T-helper 17 cell (primary cell): ENCODE measurements around the gene RBM19. TPM values are rescaled to one million over a fixed set of nuclear protein-coding genes. Genes with fewer than 3 reads are reported as not detected.
"Not testable (repeated sequence)": the region's sequence is repeated elsewhere in the genome, so short reads cannot be mapped to it uniquely, and the experiment has no call there.

Source experiments
- ATAC-seq: fragments of 150-1000 bp; cut with Tn5 transposase; 2 replicates; pipeline ENCODE4 v1.10.0; 2021; ENCODE audit warnings: mild to moderate bottlenecking, moderate library complexity
- DNase-seq, 3 donors: peaks; one replicate each; pipeline versions ENCODE4 v3.0.0 to v3.0.0-alpha.2; 2020 to 2021
- H3K9me3 ChIP-seq: one replicate; pipeline ENCODE4 v1.7.0; 2013; ENCODE audit warnings: low read length, mild to moderate bottlenecking; ENCODE audit not compliant: control insufficient read depth, poor library complexity, severe bottlenecking
- H3K27ac Mint-ChIP-seq: one replicate; pipeline ENCODE4 v1.8.0; 2022; ENCODE audit warnings: mild to moderate bottlenecking, moderate library complexity, mixed read lengths
- H3K27me3 Mint-ChIP-seq: one replicate; pipeline ENCODE4 v1.8.0; 2022; ENCODE audit warnings: mixed read lengths
- H3K36me3 Mint-ChIP-seq: one replicate; pipeline ENCODE4 v1.8.0; 2022; ENCODE audit warnings: low read depth, mixed read lengths
- H3K4me1 Mint-ChIP-seq: one replicate; pipeline ENCODE4 v1.8.0; 2022; ENCODE audit warnings: mild to moderate bottlenecking, mixed read lengths
- H3K4me3 Mint-ChIP-seq: one replicate; pipeline ENCODE4 v1.8.0; 2022; ENCODE audit warnings: mild to moderate bottlenecking, moderate library complexity, mixed read lengths
- total RNA-seq, 4 donors: library from RNA in 2 of 4; stranded (reverse) in 2 of 4; gene quantifications; one replicate each; pipeline ENCODE4 v1.2.3 and lab custom pipeline; 2022 to 2026

RBM19 gene
- total RNA-seq, 2 donors from 2014 or later, result 52.9 to 63.0 TPM

GRCh38 chr12:114000261-114000660 lies 34.1 kb upstream of the RBM19 start:
- ATAC-seq, H3K4me3 Mint-ChIP-seq, H3K36me3 Mint-ChIP-seq, DNase-seq, H3K27ac Mint-ChIP-seq, H3K9me3 ChIP-seq, H3K4me1 Mint-ChIP-seq: not testable (repeated sequence)
- peaks cover 51% of the 10 kb centered on the region for H3K27me3 Mint-ChIP-seq

- ATAC-seq (no peak), DNase-seq (no peak)
- peaks cover 79% of the 10 kb centered on the region for H3K27me3 Mint-ChIP-seq
- no peaks in the 10 kb centered on the region for H3K4me1 Mint-ChIP-seq
- peaks cover 2% of the 10 kb centered on the region for H3K36me3 Mint-ChIP-seq
- no peak overlapping the region for H3K27ac Mint-ChIP-seq
- H3K4me3 Mint-ChIP-seq, result no peak overlapping the region
- no peaks in the 10 kb centered on the region for H3K9me3 ChIP-seq
Observed at GRCh38 chr12:113997365-113997764, 31.2 kb upstream of the RBM19 start.

- no peak for ATAC-seq
Observed at GRCh38 chr12:113996026-113996425, 29.9 kb upstream of the RBM19 start.

GRCh38 chr12:113994051-113994450 lies 27.9 kb upstream of the RBM19 start:
- Mint-ChIP-seq H3K4me3 (no peak overlapping the region), H3K4me1 (peaks cover 2% of the 10 kb centered on the region), H3K27me3 (peaks cover 76% of the 10 kb centered on the region), H3K36me3 (no peaks in the 10 kb centered on the region), H3K27ac (no peak overlapping the region)
- H3K9me3 ChIP-seq, result no peaks in the 10 kb centered on the region
- DNase-seq, result no peak
- no peak for ATAC-seq

More at GRCh38 chr12:113996026-113996425, 29.9 kb upstream of the RBM19 start:
- H3K27me3 Mint-ChIP-seq, result peaks cover 81% of the 10 kb centered on the region
- H3K4me1 Mint-ChIP-seq, result no peaks in the 10 kb centered on the region
- H3K27ac Mint-ChIP-seq, result no peak overlapping the region
- DNase-seq, result no peak
- H3K36me3 Mint-ChIP-seq, result peaks cover 2% of the 10 kb centered on the region
- no peak overlapping the region for H3K4me3 Mint-ChIP-seq
- H3K9me3 ChIP-seq, result no peaks in the 10 kb centered on the region

- H3K36me3 Mint-ChIP-seq, H3K9me3 ChIP-seq, H3K27ac Mint-ChIP-seq, H3K4me3 Mint-ChIP-seq, DNase-seq, H3K4me1 Mint-ChIP-seq, ATAC-seq: not testable (repeated sequence)
- H3K27me3 Mint-ChIP-seq, result peaks cover 84% of the 10 kb centered on the region
Observed at GRCh38 chr12:113992751-113993150, 26.6 kb upstream of the RBM19 start.

GRCh38 chr12:113991224-113992044 lies 25.3 kb upstream of the RBM19 start:
- H3K9me3 ChIP-seq, result no peaks in the 10 kb centered on the region
- peaks cover 82% of the 10 kb centered on the region for H3K27me3 Mint-ChIP-seq
- peaks cover 2% of the 10 kb centered on the region for H3K4me1 Mint-ChIP-seq
- no peak for DNase-seq
- H3K36me3 Mint-ChIP-seq, result no peaks in the 10 kb centered on the region
- ATAC-seq, result no peak
- no peak overlapping the region for H3K27ac Mint-ChIP-seq
- no peak overlapping the region for H3K4me3 Mint-ChIP-seq

GRCh38 chr12:113990250-113991223 lies 24.4 kb upstream of the RBM19 start:
- Mint-ChIP-seq H3K27me3 (peaks cover 79% of the 10 kb centered on the region), H3K36me3 (no peaks in the 10 kb centered on the region), H3K4me3 (no peak overlapping the region), H3K4me1 (peaks cover 2% of the 10 kb centered on the region), H3K27ac (no peak overlapping the region)
- no peak for DNase-seq
- no peak for ATAC-seq
- H3K9me3 ChIP-seq, result no peaks in the 10 kb centered on the region

GRCh38 chr12:113988976-113989375 lies 22.9 kb upstream of the RBM19 start:
- Mint-ChIP-seq H3K4me3 (no peak overlapping the region), H3K27me3 (peaks cover 67% of the 10 kb centered on the region), H3K27ac (no peak overlapping the region), H3K4me1 (peaks cover 2% of the 10 kb centered on the region), H3K36me3 (no peaks in the 10 kb centered on the region)
- no peak for ATAC-seq
- no peaks in the 10 kb centered on the region for H3K9me3 ChIP-seq
- no peak for DNase-seq

- Mint-ChIP-seq H3K4me1 (peaks cover 2% of the 10 kb centered on the region), H3K27ac (no peak overlapping the region), H3K4me3 (no peak overlapping the region), H3K27me3 (peaks cover 66% of the 10 kb centered on the region), H3K36me3 (no peaks in the 10 kb centered on the region)
- no peaks in the 10 kb centered on the region for H3K9me3 ChIP-seq
- no peak for ATAC-seq
- DNase-seq, result no peak
Observed at GRCh38 chr12:113988064-113988451, 21.9 kb upstream of the RBM19 start.

GRCh38 chr12:113987261-113988063 lies 21.3 kb upstream of the RBM19 start:
- DNase-seq (no peak), ATAC-seq (no peak)
- Mint-ChIP-seq H3K36me3 (no peaks in the 10 kb centered on the region), H3K4me1 (peaks cover 2% of the 10 kb centered on the region), H3K27me3 (peaks cover 60% of the 10 kb centered on the region), H3K4me3 (no peak overlapping the region), H3K27ac (no peak overlapping the region)
- no peaks in the 10 kb centered on the region for H3K9me3 ChIP-seq

- Mint-ChIP-seq H3K4me3 (no peak overlapping the region), H3K36me3 (no peaks in the 10 kb centered on the region), H3K4me1 (no peaks in the 10 kb centered on the region), H3K27ac (no peak overlapping the region), H3K27me3 (peaks cover 58% of the 10 kb centered on the region)
- ATAC-seq, result no peak
- no peak for DNase-seq
- no peaks in the 10 kb centered on the region for H3K9me3 ChIP-seq
Observed at GRCh38 chr12:113984464-113984863, 18.3 kb upstream of the RBM19 start.

GRCh38 chr12:113983777-113984448 lies 17.8 kb upstream of the RBM19 start:
- DNase-seq, result no peak
- Mint-ChIP-seq H3K27me3 (peaks cover 56% of the 10 kb centered on the region), H3K27ac (no peak overlapping the region), H3K4me3 (no peak overlapping the region), H3K4me1 (no peaks in the 10 kb centered on the region), H3K36me3 (no peaks in the 10 kb centered on the region)
- no peaks in the 10 kb centered on the region for H3K9me3 ChIP-seq
- ATAC-seq, result no peak
